Neuronal stem cell (in vitro differentiated cells): ENCODE data around the gene MIA.
"Not testable (repeated sequence)": the region's sequence is repeated elsewhere in the genome, so short reads cannot be mapped to it uniquely, and the experiment has no call there.

Experiments used
- DNase-seq: peaks from one replicate; pipeline ENCODE4 v3.0.0-alpha.2; 2013; ENCODE audit warnings: low spot score
- H2AFZ ChIP-seq: one replicate; pipeline ENCODE4 v1.6.1; 2013; ENCODE audit warnings: mild to moderate bottlenecking, low read length, inconsistent platforms
- H2AK5ac ChIP-seq: 2 replicates; pipeline ENCODE4 v1.6.1; 2013; ENCODE audit warnings: low read depth, mild to moderate bottlenecking, inconsistent platforms, low read length, moderate library complexity, mixed read lengths
- H2BK120ac ChIP-seq: 2 replicates; pipeline ENCODE4 v1.6.1; 2013; ENCODE audit warnings: low read depth, mild to moderate bottlenecking, inconsistent platforms, low read length, moderate library complexity, mixed read lengths
- H2BK12ac ChIP-seq: one replicate; pipeline ENCODE4 v1.6.1; 2013; ENCODE audit warnings: low read length, inconsistent platforms
- H2BK15ac ChIP-seq: 2 replicates; pipeline ENCODE4 v1.6.1; 2013; ENCODE audit warnings: mild to moderate bottlenecking, low read length, inconsistent platforms, mixed read lengths
- H2BK5ac ChIP-seq: one replicate; pipeline ENCODE4 v1.6.1; 2013; ENCODE audit warnings: inconsistent platforms, mild to moderate bottlenecking, low read length, moderate library complexity
- H3K14ac ChIP-seq: one replicate; pipeline ENCODE4 v1.6.1; 2013; ENCODE audit warnings: low read length, inconsistent platforms
- H3K18ac ChIP-seq: 2 replicates; pipeline ENCODE4 v1.6.1; 2013; ENCODE audit warnings: low read length, inconsistent platforms
- H3K23ac ChIP-seq: 2 replicates; pipeline ENCODE4 v1.6.1; 2013; ENCODE audit warnings: low read depth, mild to moderate bottlenecking, mixed read lengths, low read length, inconsistent platforms; ENCODE audit not compliant: poor library complexity
- H3K27ac ChIP-seq: replicated peaks from 3 replicates; pipeline ENCODE4 v1.5.1; 2013; ENCODE audit warnings: low read length, inconsistent platforms
- H3K27me3 ChIP-seq, 3 experiments: 2 replicates each; pipeline ENCODE4 v1.6.1; 2013; ENCODE audit warnings: low read length in 3 of 3, mild to moderate bottlenecking in 2 of 3, inconsistent platforms in 1 of 3, low read depth in 1 of 3, mixed read lengths in 1 of 3, moderate library complexity in 1 of 3; ENCODE audit not compliant: control insufficient read depth in 3 of 3, insufficient read depth in 3 of 3
- H3K36me3 ChIP-seq, 2 donors: replicated peaks in 1 of 2; 2 replicates each; pipeline ENCODE4 v1.6.1; 2013; ENCODE audit warnings: low read length in 2 of 2; ENCODE audit not compliant: control insufficient read depth in 2 of 2, insufficient read depth in 2 of 2
- H3K4ac ChIP-seq: 2 replicates; pipeline ENCODE4 v1.6.1; 2013; ENCODE audit warnings: inconsistent platforms, mild to moderate bottlenecking, low read length, moderate library complexity
- H3K4me1 ChIP-seq, 2 donors: 1 replicate in 1 of 2; 2 replicates in 1 of 2; pipeline ENCODE4 v1.6.1; 2013; ENCODE audit warnings: low read length in 2 of 2, low read depth in 1 of 2; ENCODE audit not compliant: control insufficient read depth in 2 of 2, insufficient read depth in 1 of 2
- H3K4me2 ChIP-seq: one replicate; pipeline ENCODE4 v1.6.1; 2013; ENCODE audit warnings: mild to moderate bottlenecking, low read length, inconsistent platforms; ENCODE audit not compliant: insufficient read depth, poor library complexity, severe bottlenecking
- H3K4me3 ChIP-seq, 2 donors: 2 replicates each; pipeline ENCODE4 v1.5.1; 2013; ENCODE audit warnings: low read length in 2 of 2, mild to moderate bottlenecking in 2 of 2, inconsistent platforms in 1 of 2, moderate library complexity in 1 of 2
- H3K79me1 ChIP-seq: one replicate; pipeline ENCODE4 v1.6.1; 2013; ENCODE audit warnings: low read depth, mild to moderate bottlenecking, inconsistent platforms, low read length, moderate library complexity
- H3K9ac ChIP-seq: one replicate; pipeline ENCODE4 v1.6.1; 2013; ENCODE audit warnings: mild to moderate bottlenecking, low read depth, low read length, inconsistent platforms; ENCODE audit not compliant: poor library complexity
- H3K9me3 ChIP-seq, 2 donors: replicated peaks in 1 of 2; 2 replicates each; pipeline versions ENCODE3 to v1.6.1; 2013; ENCODE audit warnings: low read length in 2 of 2, mild to moderate bottlenecking in 2 of 2, inconsistent platforms in 1 of 2, low read depth in 1 of 2, mixed read lengths in 1 of 2, moderate library complexity in 1 of 2; ENCODE audit not compliant: control insufficient read depth in 2 of 2, insufficient read depth in 1 of 2
- H4K8ac ChIP-seq: one replicate; pipeline ENCODE4 v1.6.1; 2013; ENCODE audit warnings: low read depth, mild to moderate bottlenecking, inconsistent platforms, low read length, moderate library complexity
- H4K91ac ChIP-seq: one replicate; pipeline ENCODE4 v1.6.1; 2013; ENCODE audit warnings: low read length, low read depth, mild to moderate bottlenecking, inconsistent platforms; ENCODE audit not compliant: poor library complexity
- WGBS, 2 donors: extraction: QIAGEN DNeasy Blood & Tissue Kit; methylation state at CpG; one replicate each; pipeline ENCODE4 v1.1.7; 2013; ENCODE audit warnings: missing lambda C conversion rate in 2 of 2, mixed read lengths in 1 of 2; ENCODE audit not compliant: insufficient read length in 2 of 2, insufficient replicate concordance in 1 of 2; ENCODE audit errors: extremely low coverage in 2 of 2; 5-methylcytosine and 5-hydroxymethylcytosine counted together

The MIA gene

GRCh38 chr19:40822704-40823553 is 47.6 kb downstream of the MIA start:
- not testable (repeated sequence) for H2BK15ac ChIP-seq, DNase-seq, H2BK120ac ChIP-seq, H3K23ac ChIP-seq, H2AK5ac ChIP-seq, H3K9me3 ChIP-seq, H3K27me3 ChIP-seq, H3K79me1 ChIP-seq, H3K27ac ChIP-seq, H3K36me3 ChIP-seq, H3K4me3 ChIP-seq, H2AFZ ChIP-seq, H3K9ac ChIP-seq, H2BK12ac ChIP-seq, H4K8ac ChIP-seq, H3K4me1 ChIP-seq, H2BK5ac ChIP-seq, H3K14ac ChIP-seq, H3K4me2 ChIP-seq, H4K91ac ChIP-seq, H3K4ac ChIP-seq
- no CpG with 5 or more reads among the region's 9 CpGs for WGBS, 2 donors
- peak overlapping the region; percentile 17 for H3K18ac ChIP-seq

DNA sequence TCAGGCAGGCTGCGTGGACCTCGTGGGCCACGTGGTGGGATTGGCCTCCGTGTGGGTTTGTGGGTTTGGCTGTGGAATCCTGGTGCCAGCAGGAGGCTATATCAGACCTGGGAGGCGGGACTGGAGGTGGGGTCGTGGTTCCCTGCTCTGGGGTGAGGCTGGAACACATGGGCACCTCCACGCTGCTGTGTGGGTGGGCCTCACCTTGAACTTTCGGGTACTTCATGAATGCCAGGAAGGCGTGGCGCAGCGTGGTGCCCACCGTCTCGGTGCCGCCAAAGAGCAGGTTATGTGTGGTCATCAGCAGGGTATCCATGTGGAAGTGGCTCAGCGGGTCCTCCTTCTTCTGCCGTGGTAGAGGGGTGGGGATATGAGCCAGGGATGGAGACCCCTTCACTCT is 49.6 kb downstream of the MIA start:
- not testable (repeated sequence) for DNase-seq, H3K23ac ChIP-seq, H2AFZ ChIP-seq, H3K4me2 ChIP-seq, H2BK120ac ChIP-seq, H4K8ac ChIP-seq, H3K27me3 ChIP-seq, H3K4me3 ChIP-seq, H3K4ac ChIP-seq, H2BK5ac ChIP-seq, H2BK12ac ChIP-seq, H2AK5ac ChIP-seq, H3K4me1 ChIP-seq, H3K14ac ChIP-seq, H3K9ac ChIP-seq, H2BK15ac ChIP-seq, H3K18ac ChIP-seq, H3K9me3 ChIP-seq, H3K79me1 ChIP-seq, H3K36me3 ChIP-seq, H3K27ac ChIP-seq, H4K91ac ChIP-seq
- WGBS, 2 donors: no CpG with 5 or more reads among the region's 16 CpGs

GRCh38 chr19:40825460-40826095 is 50.3 kb downstream of the MIA start:
- DNase-seq, H3K4ac ChIP-seq, H3K79me1 ChIP-seq, H2AFZ ChIP-seq, H3K4me3 ChIP-seq, H2BK5ac ChIP-seq, H3K4me1 ChIP-seq, H3K27me3 ChIP-seq, H2AK5ac ChIP-seq, H4K91ac ChIP-seq, H3K18ac ChIP-seq, H2BK12ac ChIP-seq, H4K8ac ChIP-seq, H3K9me3 ChIP-seq, H2BK15ac ChIP-seq, H3K27ac ChIP-seq, H3K4me2 ChIP-seq, H3K14ac ChIP-seq, H3K9ac ChIP-seq, H3K23ac ChIP-seq, H2BK120ac ChIP-seq, H3K36me3 ChIP-seq: not testable (repeated sequence)
- WGBS, 2 donors: no CpG with 5 or more reads among the region's 6 CpGs

DNA sequence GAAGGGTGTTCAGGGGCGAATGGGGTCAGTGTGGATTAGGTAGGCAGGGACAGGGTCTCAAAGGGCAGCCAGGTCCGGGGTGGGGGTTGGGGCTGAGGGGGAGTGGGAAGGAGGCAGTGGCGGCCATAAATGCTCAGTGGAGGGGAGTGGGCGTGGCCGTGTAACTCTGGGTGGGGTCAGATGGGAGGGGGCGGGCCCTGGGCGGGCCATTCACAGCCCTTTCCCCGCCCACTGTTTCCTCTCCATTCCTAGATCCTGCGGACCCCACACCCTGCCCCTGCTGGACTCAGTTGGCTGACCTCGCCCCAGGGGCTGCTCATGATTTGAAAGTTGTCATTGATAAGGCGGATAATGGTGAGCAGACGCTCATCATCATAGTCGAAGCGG is 51.0 kb downstream of the MIA start:
- H3K4me3 ChIP-seq, DNase-seq, H4K8ac ChIP-seq, H3K36me3 ChIP-seq, H3K4ac ChIP-seq, H3K79me1 ChIP-seq, H2BK5ac ChIP-seq, H3K27me3 ChIP-seq, H3K18ac ChIP-seq, H3K4me2 ChIP-seq, H2BK15ac ChIP-seq, H3K9ac ChIP-seq, H3K14ac ChIP-seq, H3K4me1 ChIP-seq, H3K27ac ChIP-seq, H3K9me3 ChIP-seq, H4K91ac ChIP-seq, H3K23ac ChIP-seq, H2BK12ac ChIP-seq, H2AK5ac ChIP-seq, H2BK120ac ChIP-seq, H2AFZ ChIP-seq: not testable (repeated sequence)
- no CpG with 5 or more reads among the region's 14 CpGs for WGBS, 2 donors
